Body of pancreas (tissue), 4 donors: Measurements from ENCODE around the gene KRT16. TPM values are rescaled to one million over a fixed set of nuclear protein-coding genes. Genes with fewer than 3 reads are reported as not detected.

Experiments
- ATAC-seq: fragments of 150-250 bp; one replicate; pipeline ENCODE4 v1.9.1; 2016
- DNase-seq, 4 donors: peaks; one replicate each; pipeline ENCODE4 v3.0.0-alpha.2; 2019
- H3K27ac ChIP-seq, 4 donors: fragments of 200-600 bp; sonication (generic); 1 replicate in 3 of 4; 2 replicates in 1 of 4; pipeline versions ENCODE4 v1.5.1 to v1.6.1; 2016 to 2019; ENCODE audit warnings: mild to moderate bottlenecking in 1 of 4, mixed read lengths in 1 of 4, moderate library complexity in 1 of 4
- H3K27me3 ChIP-seq, 2 donors: fragments of 200-600 bp; sonication (generic); one replicate each; pipeline ENCODE4 v1.6.0; 2016; ENCODE audit warnings: mild to moderate bottlenecking in 1 of 2
- H3K36me3 ChIP-seq, 2 donors: fragments of 200-600 bp; sonication (generic); replicated peaks in 1 of 2; 2 replicates each; pipeline ENCODE4 v1.5.1; 2016; ENCODE audit warnings: low read depth in 2 of 2; ENCODE audit not compliant: insufficient read depth in 1 of 2
- H3K4me1 ChIP-seq: fragments of 200-600 bp; sonication (generic); one replicate; pipeline ENCODE4 v1.6.0; 2016
- H3K4me3 ChIP-seq, 2 donors: fragments of 200-600 bp; sonication (generic); 1 replicate in 1 of 2; 2 replicates in 1 of 2; pipeline ENCODE4 v1.5.1; 2016 to 2019
- H3K9me3 ChIP-seq, 3 donors: fragments of 200-600 bp; sonication (generic); 1 replicate in 2 of 3; 2 replicates in 1 of 3; pipeline ENCODE4 v1.5.1; 2016
- POLR2A ChIP-seq, 3 donors: fragments of 450-650 bp; IDR thresholded peaks; one replicate each; pipeline ENCODE4 v1.6.1; 2016; ENCODE audit warnings: antibody characterized with exemption in 3 of 3, mild to moderate bottlenecking in 2 of 3
- WGBS, 2 donors: methylation state at CpG; one replicate each; pipeline ENCODE4 v1.1.5; 2017; 5-methylcytosine and 5-hydroxymethylcytosine counted together
- intact Hi-C: fragments of 100-400 bp; cut with DNase I; formaldehyde crosslinking; loops from one replicate; pipeline ENCODE4 v1.15.1; 2023
- total RNA-seq, 2 donors: library from RNA; depleted of rRNA; stranded (reverse); fragments of >200 nt; gene quantifications; one replicate each; pipeline ENCODE4 v1.1.0, GENCODE V29; 2016
- TF ChIP-seq, protein P1 (sequence below), 7 experiments: fragments of 450-650 bp in 4 of 7; fragments of 200-600 bp in 3 of 7; sonication (generic) in 3 of 7; IDR thresholded peaks; one replicate each; pipeline ENCODE4 v1.5.1; 2016 to 2019; ENCODE audit warnings: antibody characterized with exemption in 7 of 7

Gene KRT16
- total RNA-seq, 2 donors from 2014 or later: 1.6 to 4.2 TPM

- WGBS, 2 donors: 40 to 73% methylated on average over 6 to 13 of the region's 13 CpGs
- Histone ChIP-seq H3K36me3 (no peaks in the 10 kb centered on the region), H3K4me3 (no peak overlapping the region), H3K27ac (peak overlapping the region in 3 of 4 donors; percentile 51 to 74 (median 54)), H3K9me3 (no peaks in the 10 kb centered on the region), H3K4me1 (peaks cover 44% of the 10 kb centered on the region), H3K27me3 (no peaks in the 10 kb centered on the region)
- ATAC-seq (peak; percentile 74), DNase-seq (peak; percentile 71 to 86 (median 82))
- intact Hi-C loops: no loop called here
- TF ChIP-seq POLR2A (IDR thresholded peaks at IDR 0.05): peak in 1 of 3 donors; percentile 7
- TF ChIP-seq, protein P1, sequence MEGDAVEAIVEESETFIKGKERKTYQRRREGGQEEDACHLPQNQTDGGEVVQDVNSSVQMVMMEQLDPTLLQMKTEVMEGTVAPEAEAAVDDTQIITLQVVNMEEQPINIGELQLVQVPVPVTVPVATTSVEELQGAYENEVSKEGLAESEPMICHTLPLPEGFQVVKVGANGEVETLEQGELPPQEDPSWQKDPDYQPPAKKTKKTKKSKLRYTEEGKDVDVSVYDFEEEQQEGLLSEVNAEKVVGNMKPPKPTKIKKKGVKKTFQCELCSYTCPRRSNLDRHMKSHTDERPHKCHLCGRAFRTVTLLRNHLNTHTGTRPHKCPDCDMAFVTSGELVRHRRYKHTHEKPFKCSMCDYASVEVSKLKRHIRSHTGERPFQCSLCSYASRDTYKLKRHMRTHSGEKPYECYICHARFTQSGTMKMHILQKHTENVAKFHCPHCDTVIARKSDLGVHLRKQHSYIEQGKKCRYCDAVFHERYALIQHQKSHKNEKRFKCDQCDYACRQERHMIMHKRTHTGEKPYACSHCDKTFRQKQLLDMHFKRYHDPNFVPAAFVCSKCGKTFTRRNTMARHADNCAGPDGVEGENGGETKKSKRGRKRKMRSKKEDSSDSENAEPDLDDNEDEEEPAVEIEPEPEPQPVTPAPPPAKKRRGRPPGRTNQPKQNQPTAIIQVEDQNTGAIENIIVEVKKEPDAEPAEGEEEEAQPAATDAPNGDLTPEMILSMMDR (IDR thresholded peaks at IDR 0.05): no peak
Measured at GRCh38 chr17:41651625-41652460, 39.3 kb upstream of the KRT16 start.

- intact Hi-C loops: no loop called here
- TF ChIP-seq, protein P1 (IDR thresholded peaks at IDR 0.05): no peak
- TF ChIP-seq POLR2A (IDR thresholded peaks at IDR 0.05): peak in 2 of 3 donors; percentile 15 to 25
- Histone ChIP-seq H3K4me1 (peaks cover 40% of the 10 kb centered on the region), H3K9me3 (no peaks in the 10 kb centered on the region), H3K27ac (peak overlapping the region; percentile 4 to 74 (median 52)), H3K27me3 (no peaks in the 10 kb centered on the region), H3K36me3 (no peaks in the 10 kb centered on the region), H3K4me3 (no peak overlapping the region)
- no peak for ATAC-seq
- DNase-seq: no peak
- 51 to 100% methylated on average over 2 to 13 of the region's 15 CpGs for WGBS, 2 donors
Measured at GRCh38 chr17:41650794-41651624, 38.4 kb upstream of the KRT16 start.

DNA sequence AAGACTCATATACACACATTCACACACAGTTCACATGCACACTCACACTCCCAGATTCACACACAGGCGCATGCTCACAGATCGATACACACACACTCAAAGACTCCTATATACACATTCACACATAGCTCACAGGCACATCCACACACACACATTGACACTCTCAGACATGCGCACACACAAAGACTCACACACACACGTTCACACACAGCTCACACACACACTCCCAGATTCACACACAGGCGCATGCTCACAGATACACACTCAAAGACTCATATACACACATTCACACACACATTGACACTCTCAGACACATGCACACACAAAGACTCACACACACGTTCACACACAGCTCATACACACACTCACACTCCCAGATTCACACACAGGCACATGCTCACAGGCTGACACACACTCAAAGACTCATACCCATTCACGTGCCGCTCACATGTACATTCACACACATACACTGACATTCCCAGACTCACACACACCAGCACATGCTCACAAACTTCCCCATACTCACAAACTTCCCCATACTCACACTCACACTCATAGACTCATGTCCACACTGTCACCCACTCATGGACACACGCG, 37.5 kb upstream of the KRT16 start:
- Histone ChIP-seq H3K9me3 (no peaks in the 10 kb centered on the region), H3K27ac (no peak overlapping the region), H3K4me3 (no peak overlapping the region), H3K4me1 (peaks cover 31% of the 10 kb centered on the region), H3K36me3 (no peaks in the 10 kb centered on the region), H3K27me3 (no peaks in the 10 kb centered on the region)
- no peak for DNase-seq
- intact Hi-C loops: no loop called here
- 84 to 88% methylated on average over 10 of the region's 10 CpGs for WGBS, 2 donors
- TF ChIP-seq POLR2A (IDR thresholded peaks at IDR 0.05): no peak
- TF ChIP-seq, protein P1 (IDR thresholded peaks at IDR 0.05): no peak
- no peak for ATAC-seq

DNA sequence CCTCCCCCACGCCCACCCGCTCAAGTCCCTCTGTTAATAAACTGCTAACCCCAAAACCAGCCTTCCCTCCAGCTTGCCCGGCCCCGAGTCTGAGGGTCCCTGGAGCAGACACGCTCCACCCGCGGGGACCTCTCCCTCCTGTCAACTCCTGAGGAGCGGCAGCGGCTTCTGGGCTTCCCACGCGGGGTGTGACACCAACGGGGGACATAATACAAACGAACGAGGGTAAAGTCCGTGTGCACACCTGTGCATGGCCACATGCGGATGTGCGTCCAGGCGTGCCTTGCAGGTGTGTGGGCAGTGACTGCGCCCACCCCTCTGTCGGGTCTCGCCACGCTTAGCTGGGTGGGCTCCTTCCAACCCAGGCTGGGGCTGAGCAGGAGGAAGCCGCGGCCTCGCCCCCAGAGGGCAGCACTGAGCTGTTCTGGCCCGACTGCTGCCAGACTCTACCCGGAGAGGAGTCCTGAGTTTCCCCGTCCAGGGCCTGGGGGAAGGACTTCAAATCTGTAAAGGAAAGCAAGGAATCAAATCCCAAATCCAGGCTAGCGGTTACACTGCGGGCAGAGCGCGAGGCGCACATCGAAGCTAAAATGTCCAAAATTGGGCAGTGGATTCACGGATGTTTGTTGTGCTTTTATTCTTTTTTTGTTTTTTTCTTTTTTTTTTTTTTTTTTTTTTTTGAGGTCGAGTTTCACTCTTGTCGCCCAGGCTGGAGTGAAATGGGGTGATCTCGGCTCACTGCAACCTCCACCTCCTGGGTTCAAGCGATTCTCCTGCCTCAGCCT, 36.0 kb upstream of the KRT16 start:
- ATAC-seq (peak; percentile 88), DNase-seq (peak; percentile 89 to 90 (median 90))
- TF ChIP-seq, protein P1 (IDR thresholded peaks at IDR 0.05): peak; percentile 88 to 96 (median 94)
- peak in 1 of 3 donors; percentile 30 for TF ChIP-seq POLR2A (IDR thresholded peaks at IDR 0.05)
- Histone ChIP-seq H3K27ac (peak overlapping the region in 3 of 4 donors; percentile 19 to 71 (median 64)), H3K4me3 (no peak overlapping the region), H3K4me1 (peaks cover 26% of the 10 kb centered on the region), H3K27me3 (no peaks in the 10 kb centered on the region), H3K9me3 (no peaks in the 10 kb centered on the region), H3K36me3 (no peaks in the 10 kb centered on the region)
- intact Hi-C loops: no loop called here
- WGBS, 2 donors: 4 to 5% methylated on average over 25 to 39 of the region's 39 CpGs
